ENCODE results near the gene GRIK4.

DNA sequence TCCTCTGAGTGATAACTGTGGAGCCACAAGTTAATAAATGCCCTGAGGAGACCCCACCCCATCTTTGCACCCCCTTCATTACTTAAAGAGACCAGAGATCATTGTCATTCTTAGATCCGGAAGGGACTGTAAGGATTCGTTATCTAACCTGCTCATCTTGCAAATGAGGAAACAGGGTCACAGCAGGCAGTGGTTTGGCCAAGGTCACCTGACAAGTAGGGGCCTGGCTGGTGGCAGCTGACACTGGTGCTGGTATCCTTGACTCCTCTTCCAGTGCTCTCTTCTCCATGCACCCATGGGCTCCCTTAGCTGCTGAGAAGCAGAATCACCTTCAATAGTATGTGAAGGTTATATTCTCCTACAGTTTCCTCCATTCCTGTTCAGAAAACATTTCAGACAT is 151.6 kb downstream of the GRIK4 start:
- no peak for TF ChIP-seq FOXP2 (optimal IDR thresholded peaks at IDR 0.05; ENCODE audit: borderline replicate concordance, extremely low read depth, extremely low read length, insufficient read depth)
- TF ChIP-seq POLR2AphosphoS5 (IDR thresholded peaks at IDR 0.05; ENCODE audit: low read depth, low read length), result no peak
- TF ChIP-seq, protein P1, sequence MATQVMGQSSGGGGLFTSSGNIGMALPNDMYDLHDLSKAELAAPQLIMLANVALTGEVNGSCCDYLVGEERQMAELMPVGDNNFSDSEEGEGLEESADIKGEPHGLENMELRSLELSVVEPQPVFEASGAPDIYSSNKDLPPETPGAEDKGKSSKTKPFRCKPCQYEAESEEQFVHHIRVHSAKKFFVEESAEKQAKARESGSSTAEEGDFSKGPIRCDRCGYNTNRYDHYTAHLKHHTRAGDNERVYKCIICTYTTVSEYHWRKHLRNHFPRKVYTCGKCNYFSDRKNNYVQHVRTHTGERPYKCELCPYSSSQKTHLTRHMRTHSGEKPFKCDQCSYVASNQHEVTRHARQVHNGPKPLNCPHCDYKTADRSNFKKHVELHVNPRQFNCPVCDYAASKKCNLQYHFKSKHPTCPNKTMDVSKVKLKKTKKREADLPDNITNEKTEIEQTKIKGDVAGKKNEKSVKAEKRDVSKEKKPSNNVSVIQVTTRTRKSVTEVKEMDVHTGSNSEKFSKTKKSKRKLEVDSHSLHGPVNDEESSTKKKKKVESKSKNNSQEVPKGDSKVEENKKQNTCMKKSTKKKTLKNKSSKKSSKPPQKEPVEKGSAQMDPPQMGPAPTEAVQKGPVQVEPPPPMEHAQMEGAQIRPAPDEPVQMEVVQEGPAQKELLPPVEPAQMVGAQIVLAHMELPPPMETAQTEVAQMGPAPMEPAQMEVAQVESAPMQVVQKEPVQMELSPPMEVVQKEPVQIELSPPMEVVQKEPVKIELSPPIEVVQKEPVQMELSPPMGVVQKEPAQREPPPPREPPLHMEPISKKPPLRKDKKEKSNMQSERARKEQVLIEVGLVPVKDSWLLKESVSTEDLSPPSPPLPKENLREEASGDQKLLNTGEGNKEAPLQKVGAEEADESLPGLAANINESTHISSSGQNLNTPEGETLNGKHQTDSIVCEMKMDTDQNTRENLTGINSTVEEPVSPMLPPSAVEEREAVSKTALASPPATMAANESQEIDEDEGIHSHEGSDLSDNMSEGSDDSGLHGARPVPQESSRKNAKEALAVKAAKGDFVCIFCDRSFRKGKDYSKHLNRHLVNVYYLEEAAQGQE (IDR thresholded peaks at IDR 0.05; ENCODE audit: insufficient read depth in 1 of 2, low read depth in 2 of 2, low read length in 2 of 2), result no peak
- no peak for TF ChIP-seq TAF1 (IDR thresholded peaks at IDR 0.05; ENCODE audit: borderline replicate concordance, insufficient read depth, low read length)
- no peak for TF ChIP-seq SIN3A (IDR thresholded peaks at IDR 0.05; ENCODE audit: borderline replicate concordance, insufficient read depth, low read length)

Data from PFSK-1 (cell line).